Stimulated activated CD4-positive, alpha-beta T cell treated with anti-CD3 and anti-CD28 coated beads, Interleukin-15, amount 100 ng/mL, for 1 hour (primary cell): ENCODE data around the gene PIK3CB.
"Not testable (repeated sequence)": the region's sequence is repeated elsewhere in the genome, so short reads cannot be mapped to it uniquely, and the experiment has no call there.

ENCODE experiments used
- DNase-seq, 2 donors: peaks; one replicate each; pipeline ENCODE4 v3.0.0-alpha.2; 2020; ENCODE audit warnings: low read depth in 1 of 2, low spot score in 1 of 2

Gene PIK3CB

DNA sequence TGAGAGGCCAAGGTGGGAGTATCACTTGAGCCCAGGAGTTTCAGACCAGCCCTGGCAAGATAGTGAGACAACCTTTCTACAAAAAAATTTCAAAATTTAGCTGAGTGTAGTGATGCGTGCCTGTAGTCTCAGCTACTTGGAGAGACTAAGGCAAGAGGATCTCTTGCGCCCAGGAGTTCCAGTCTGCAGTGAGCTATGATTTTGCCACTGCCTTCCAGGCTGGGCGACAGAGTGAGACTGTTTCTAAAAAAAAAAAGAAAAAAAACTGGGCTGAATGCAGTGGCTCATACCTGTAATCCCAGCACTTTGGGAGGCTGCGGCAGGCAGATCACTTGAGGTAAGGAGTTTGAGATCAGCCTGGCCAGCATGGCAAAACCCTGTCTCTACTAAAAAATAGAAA is 14.0 kb upstream of the PIK3CB start:
- no peak for DNase-seq

GRCh38 chr3:138846824-138847223 is 12.1 kb upstream of the PIK3CB start:
- not testable (repeated sequence) for DNase-seq

DNA sequence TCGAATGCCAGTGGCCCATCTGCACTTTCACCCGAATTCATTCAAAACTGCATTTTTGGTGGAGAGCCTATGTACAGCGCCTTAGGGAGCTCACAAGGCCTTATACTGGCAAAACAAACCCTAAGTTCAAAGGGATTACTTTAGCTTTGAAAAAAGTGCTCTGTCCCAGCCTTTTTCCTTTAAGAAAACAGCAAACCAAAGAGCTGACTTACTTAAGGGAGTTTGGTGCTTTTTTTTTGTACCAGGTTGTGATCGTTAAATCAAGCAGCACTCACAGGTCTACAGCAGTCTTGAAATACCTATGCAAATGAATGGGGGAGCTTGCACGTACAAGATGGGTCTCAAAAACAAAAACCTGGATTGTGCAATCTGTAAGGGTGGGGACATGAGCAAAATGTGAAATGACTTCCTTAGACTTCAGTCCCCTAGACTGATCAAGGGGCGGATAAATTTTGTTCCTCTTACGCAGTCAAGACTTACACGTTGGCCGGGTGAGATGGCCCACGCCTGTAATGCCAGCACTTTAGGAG is 11.6 kb upstream of the PIK3CB start:
- no peak for DNase-seq

DNA sequence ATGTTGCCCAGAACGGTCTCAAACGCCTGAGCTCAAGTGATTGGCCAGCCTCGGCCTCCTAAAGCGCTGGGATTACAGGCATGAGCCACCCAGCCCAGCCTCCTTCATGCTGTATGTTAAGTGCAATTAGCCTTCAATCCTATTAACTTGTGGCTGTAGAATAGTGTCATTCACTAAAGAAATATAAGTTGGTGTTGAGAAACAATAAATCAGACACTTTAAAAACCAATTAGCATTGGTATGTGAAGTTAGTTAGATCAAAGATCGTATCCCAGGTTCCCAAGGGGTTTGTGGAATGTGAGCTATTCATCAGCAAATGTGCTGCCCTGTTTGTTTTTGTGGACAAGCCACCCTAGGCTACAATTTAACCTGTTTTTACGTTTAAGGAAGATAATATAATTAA is 11.0 kb upstream of the PIK3CB start:
- DNase-seq = no peak

DNA sequence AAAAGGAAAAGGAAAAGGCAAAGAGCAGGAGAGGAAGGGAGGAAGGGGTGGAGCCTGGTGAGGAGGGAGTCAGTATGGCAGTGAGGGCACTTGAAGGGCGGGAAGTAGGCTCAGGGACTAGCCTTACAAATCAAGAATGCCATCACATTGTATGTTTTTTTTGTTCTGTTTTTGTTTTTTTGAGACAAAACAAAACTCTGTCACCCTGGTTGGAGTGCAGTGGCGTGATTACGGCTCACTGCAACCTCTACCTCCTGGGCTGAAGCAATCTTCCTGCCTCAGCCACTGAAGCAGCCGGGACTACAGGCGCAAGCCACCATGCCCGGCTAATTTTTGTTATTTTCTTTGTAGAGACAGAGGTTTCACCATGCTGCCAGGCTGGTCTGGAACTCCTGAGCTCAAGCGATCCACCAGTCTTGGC is 10.5 kb upstream of the PIK3CB start:
- no peak for DNase-seq

DNA sequence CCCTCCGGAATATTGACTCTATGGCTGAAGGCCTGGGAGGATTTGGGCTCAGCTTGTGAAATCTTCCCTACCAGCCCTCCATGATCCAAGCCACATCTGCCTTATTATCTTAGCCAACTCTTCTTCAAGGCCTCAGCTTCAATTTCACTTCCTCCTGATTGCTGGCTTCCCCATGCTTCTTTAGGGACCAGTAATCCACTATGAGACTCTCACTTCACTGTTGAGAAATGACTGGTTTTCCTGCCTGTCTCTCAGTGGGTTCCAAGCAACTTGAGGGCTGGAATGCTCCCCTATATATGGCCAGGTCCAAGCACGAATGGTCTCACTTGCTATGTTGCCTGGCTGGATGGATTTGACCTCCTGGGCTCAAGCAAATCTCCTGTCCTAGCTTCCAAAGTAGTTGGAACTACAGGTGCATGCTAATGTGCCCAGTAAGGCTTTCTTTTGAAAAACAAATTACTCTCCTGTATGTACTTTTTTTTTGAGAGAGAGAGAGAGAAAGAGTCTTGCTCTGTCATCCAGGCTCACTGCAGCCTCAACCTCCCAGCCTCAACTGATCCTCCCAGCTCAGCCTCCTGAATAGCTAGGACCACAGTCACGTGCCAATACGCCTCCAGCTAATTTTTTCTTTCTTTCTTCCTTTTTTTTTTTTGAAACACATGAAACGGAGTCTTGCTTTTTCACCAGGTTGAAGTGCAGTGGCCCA is 7.9 kb upstream of the PIK3CB start:
- no peak for DNase-seq

DNA sequence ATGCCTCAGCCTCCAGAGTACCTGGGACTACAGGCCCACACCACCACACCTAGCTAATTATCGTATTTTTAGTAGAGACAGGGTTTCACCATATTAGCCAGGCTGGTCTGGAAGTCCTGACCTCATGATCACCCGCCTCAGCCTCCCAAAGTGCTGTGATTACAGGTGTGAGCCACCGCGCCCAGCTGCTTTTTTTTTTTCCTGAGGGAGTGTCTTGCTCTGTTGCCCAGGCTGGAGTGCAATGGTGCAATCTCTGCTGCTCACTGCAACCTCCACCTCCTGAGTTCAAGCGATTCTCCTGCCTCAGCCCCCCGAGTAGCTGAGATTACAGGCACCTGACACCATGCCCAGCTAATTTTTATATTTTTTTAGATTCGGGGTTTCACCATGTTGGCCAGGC is 3.7 kb upstream of the PIK3CB start:
- DNase-seq = not testable (repeated sequence)

GRCh38 chr3:138835846-138836245 is 1.1 kb upstream of the PIK3CB start:
- not testable (repeated sequence) for DNase-seq

DNA sequence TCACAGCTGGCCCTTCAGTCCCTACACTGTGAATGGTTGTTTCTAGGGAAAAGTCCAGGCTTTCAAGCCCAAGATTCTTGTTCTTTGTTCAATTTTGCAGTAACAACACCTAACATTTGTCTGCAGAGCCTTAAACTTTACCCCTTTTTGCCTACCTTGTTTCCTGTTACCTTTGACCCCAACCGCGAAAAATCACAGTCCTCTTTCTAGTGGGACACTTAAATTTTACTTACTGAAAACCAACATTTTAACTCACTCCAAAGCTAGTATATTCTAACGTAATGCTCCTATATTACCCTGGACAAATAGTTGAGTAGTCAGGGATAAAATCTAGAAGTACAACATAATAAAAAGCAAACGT is 649 bp upstream of the PIK3CB start:
- no peak for DNase-seq

DNA sequence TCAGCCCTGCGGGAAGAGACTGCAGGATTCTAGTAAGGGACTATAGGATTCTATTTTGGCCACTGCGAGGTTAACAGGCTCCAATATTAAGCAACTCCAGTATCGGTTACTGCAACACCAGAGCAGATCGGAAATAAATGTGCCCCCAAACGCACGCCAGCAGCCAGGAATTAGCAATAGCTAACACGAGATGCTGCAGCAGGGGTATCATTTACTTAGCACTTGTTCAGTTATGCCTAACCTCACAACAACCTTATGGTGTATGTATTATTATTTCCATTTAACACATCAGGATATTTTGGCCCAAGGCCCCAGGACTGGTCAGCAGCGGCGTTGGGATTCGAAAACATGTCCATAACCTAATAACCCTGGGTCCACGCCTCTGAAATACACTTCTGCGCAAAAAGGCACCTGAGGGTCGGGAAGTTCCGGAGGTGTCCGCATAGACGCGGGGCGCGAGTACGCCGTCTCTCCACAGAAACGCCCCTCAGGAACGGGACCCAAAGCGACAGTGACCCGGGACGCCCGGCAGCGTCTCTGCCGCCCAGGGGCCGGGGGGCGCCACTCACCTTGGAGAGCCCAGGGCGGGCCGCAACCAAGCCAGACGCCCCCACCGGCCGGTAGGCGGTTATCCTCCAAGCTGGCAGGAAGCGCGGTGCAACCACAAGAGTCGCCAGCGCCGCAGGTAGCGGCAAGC is 681 bp downstream of the PIK3CB start:
- no peak for DNase-seq

DNA sequence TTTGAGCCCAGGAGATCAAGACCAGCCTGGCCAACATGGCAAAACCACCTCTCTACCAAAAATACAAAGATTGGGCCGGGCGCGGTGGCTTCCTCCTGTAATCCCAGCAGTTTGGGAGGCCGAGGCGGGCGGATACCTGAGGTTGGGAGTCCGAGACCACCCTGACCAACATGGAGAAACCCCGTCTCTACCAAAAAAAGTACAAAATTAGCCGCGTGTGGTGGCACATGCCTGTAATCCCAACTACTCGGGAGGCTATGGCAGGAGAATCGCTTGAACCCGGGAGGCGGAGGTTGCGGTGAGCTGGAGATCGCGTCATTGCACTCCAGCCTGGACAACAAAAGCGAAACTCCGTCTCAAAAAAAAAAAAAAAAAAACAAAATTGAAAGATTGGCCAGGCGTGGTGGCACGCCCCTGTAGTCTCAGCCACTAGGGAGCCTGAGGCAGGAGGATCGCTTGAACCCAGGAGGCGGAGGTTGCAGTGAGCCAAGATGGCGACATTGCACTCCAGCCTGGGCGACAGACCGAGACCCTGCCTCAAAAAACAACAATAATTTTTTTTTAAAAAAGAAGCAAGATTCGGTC is 2.2 kb downstream of the PIK3CB start:
- not testable (repeated sequence) for DNase-seq

- DNase-seq = no peak
Measured at GRCh38 chr3:138829886-138830510, 4.7 kb downstream of the PIK3CB start.

- no peak for DNase-seq
Measured at GRCh38 chr3:138829097-138829496, 5.6 kb downstream of the PIK3CB start.

- DNase-seq = no peak
Measured at GRCh38 chr3:138827222-138827621, 7.5 kb downstream of the PIK3CB start.

DNA sequence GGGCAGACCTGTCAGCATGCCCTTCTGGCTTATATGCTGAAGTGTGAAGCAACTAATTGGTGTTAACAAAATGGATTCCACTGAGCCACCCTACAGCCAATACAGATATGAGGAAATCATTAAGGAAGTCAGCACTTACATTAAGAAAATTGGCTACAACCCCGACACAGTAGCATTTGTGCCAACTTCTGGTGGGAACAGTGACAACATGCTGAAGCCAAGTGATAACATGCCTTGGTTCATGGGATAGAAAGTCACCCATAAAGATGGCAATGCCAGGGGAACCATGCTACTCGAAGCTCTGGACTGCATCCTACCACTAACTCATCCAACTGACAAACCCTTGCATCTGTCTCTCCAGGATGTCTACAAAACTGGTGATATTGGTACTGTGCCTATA is 9.4 kb downstream of the PIK3CB start:
- no peak for DNase-seq

DNA sequence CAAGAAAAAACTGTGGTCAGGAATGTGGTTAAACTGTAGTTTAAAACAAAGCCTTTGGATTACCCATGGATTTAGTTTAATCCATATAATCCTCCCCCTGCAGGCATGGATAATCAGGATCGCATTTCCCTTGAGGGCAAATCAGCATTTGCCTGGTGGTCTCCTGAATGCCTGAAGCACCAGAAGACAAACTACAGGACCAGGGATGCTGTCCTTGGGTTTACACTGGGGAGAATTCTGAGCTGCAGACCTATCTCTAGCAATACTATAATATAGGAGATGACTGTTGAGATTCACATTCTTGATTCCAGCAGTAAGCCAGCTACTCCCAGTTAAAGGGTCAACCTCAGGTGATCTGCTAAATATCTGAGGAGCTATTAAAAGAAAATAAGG is 10.6 kb downstream of the PIK3CB start:
- DNase-seq = no peak

- not testable (repeated sequence) for DNase-seq
Measured at GRCh38 chr3:138820379-138820778, 14.3 kb downstream of the PIK3CB start.

DNA sequence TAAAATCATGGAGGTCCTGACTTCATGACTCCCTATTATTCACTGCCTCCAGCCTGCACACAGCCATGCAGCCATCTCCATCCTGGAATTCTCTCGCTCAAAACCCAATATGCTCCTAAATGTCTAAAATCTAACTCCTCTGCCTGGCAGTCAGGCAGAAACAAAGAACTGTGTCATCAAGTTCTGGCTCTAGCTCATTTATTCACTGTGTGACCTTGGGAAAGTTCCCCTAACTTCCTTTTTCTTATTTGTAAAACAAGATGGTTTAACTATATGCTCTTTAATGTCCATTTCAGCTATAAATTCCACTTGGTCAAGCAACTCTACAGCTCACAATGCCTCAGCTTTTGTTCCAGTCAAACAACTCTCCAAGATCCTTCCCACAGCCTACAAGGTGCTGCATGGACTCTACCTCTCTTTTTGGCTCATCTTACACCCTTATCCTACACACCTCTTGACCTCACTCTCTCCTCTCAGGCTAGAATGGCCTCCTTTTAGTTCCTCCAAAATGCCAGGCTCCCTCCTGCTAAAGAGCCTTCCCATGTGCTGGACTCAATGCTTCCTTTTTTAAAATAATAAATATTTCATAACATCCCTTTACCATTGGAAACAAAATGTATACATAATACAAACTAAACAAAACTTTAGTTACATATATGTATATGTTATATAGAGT is 16.4 kb downstream of the PIK3CB start:
- no peak for DNase-seq

GRCh38 chr3:138817695-138818094 is 17.0 kb downstream of the PIK3CB start:
- DNase-seq = no peak

DNA sequence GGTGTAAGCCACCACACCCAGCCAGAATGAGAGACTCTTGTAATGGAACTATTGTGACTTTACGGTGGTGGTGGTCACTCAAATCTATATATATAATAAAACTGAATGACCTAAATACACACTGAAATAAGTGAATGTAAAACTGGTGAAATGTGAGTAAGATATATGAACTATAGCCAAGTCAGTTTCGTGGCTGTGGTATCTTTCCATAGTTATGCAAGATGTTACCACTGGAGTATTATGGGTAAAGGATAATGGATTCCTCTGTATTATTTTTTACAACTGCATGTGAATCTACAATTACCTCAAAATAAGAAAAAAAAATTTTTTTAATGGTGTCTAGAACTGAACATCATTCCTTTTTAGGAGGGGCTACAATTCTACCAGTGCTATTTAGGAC is 21.9 kb downstream of the PIK3CB start:
- DNase-seq = no peak

- no peak for DNase-seq
Measured at GRCh38 chr3:138809500-138810256, 25.1 kb downstream of the PIK3CB start.
